OCI-LY1 (cell line): ENCODE results near the gene SIRT1.

Source experiments
- H2AFZ ChIP-seq: fragments of 200-600 bp; sonication (generic), shearing (Covaris generic); 2 replicates; pipeline ENCODE4 v1.6.0; 2014; ENCODE audit warnings: antibody characterized with exemption, mild to moderate bottlenecking, low read length
- H3F3A ChIP-seq: fragments of 200-600 bp; sonication (generic), shearing (Covaris generic); 2 replicates; pipeline ENCODE4 v1.6.0; 2014; ENCODE audit warnings: mild to moderate bottlenecking, antibody characterized with exemption, low read length, moderate library complexity; ENCODE audit not compliant: insufficient read depth
- H3K27ac ChIP-seq: fragments of 200-600 bp; sonication (generic); 2 replicates; pipeline ENCODE4 v1.5.1; 2014; ENCODE audit warnings: low read length, mixed run types, mild to moderate bottlenecking, low read depth; ENCODE audit not compliant: poor library complexity, severe bottlenecking
- H3K27me3 ChIP-seq: fragments of 200-600 bp; sonication (generic); 2 replicates; pipeline ENCODE4 v1.6.0; 2014; ENCODE audit warnings: antibody characterized with exemption, mild to moderate bottlenecking, low read length, moderate library complexity; ENCODE audit not compliant: insufficient read depth
- H3K36me3 ChIP-seq: fragments of 200-600 bp; sonication (generic); 2 replicates; pipeline ENCODE4 v1.6.1; 2014; ENCODE audit warnings: mild to moderate bottlenecking, antibody characterized with exemption, low read length, moderate library complexity, mixed read lengths; ENCODE audit not compliant: insufficient read depth
- H3K4me1 ChIP-seq: fragments of 200-600 bp; sonication (generic); 2 replicates; pipeline ENCODE4 v1.5.1; 2014; ENCODE audit warnings: mild to moderate bottlenecking, low read length, moderate library complexity; ENCODE audit not compliant: insufficient read depth, severe bottlenecking
- H3K4me2 ChIP-seq: fragments of 200-600 bp; sonication (generic), shearing (Covaris generic); 2 replicates; pipeline ENCODE4 v1.6.1; 2014; ENCODE audit warnings: low read length
- H3K4me3 ChIP-seq: fragments of 200-600 bp; sonication (generic); 2 replicates; pipeline ENCODE4 v1.5.1; 2014; ENCODE audit warnings: low read length, low read depth, mild to moderate bottlenecking, mixed read lengths; ENCODE audit not compliant: poor library complexity, severe bottlenecking
- H3K79me2 ChIP-seq: fragments of 200-600 bp; shearing (Covaris generic); 2 replicates; pipeline ENCODE4 v1.6.1; 2016; ENCODE audit warnings: mixed run types, low read length, mixed read lengths; ENCODE audit not compliant: insufficient read depth
- H3K9ac ChIP-seq: fragments of 200-600 bp; sonication (generic), shearing (Covaris generic); 2 replicates; pipeline ENCODE4 v1.6.1; 2014; ENCODE audit warnings: mild to moderate bottlenecking, low read length, mixed read lengths
- H3K9me2 ChIP-seq: fragments of 200-600 bp; sonication (generic), shearing (Covaris generic); 2 replicates; pipeline ENCODE4 v1.6.1; 2014; ENCODE audit warnings: low read depth, mild to moderate bottlenecking, low read length, mixed read lengths
- H3K9me3 ChIP-seq: fragments of 200-600 bp; shearing (Covaris generic); 2 replicates; pipeline ENCODE4 v1.6.1; 2014; ENCODE audit warnings: low read length, mixed read lengths
- H4K20me1 ChIP-seq: fragments of 200-600 bp; sonication (generic), shearing (Covaris generic); 2 replicates; pipeline ENCODE4 v1.6.0; 2016; ENCODE audit warnings: mild to moderate bottlenecking, low read length; ENCODE audit not compliant: insufficient read depth
- CTCF ChIP-seq: fragments of 200-600 bp; sonication (generic), shearing (Covaris generic); IDR thresholded peaks from 2 replicates; pipeline ENCODE4 v1.5.1; 2017; ENCODE audit warnings: mild to moderate bottlenecking, antibody characterized with exemption, low read length, moderate library complexity, mixed read lengths
- EZH2 ChIP-seq: fragments of 200-600 bp; sonication (generic), shearing (Covaris generic); IDR thresholded peaks from 2 replicates; pipeline ENCODE4 v1.8.0; 2017; ENCODE audit warnings: borderline replicate concordance, mixed run types, mild to moderate bottlenecking, antibody characterized with exemption, low read length, moderate library complexity, mixed read lengths

The SIRT1 gene

DNA sequence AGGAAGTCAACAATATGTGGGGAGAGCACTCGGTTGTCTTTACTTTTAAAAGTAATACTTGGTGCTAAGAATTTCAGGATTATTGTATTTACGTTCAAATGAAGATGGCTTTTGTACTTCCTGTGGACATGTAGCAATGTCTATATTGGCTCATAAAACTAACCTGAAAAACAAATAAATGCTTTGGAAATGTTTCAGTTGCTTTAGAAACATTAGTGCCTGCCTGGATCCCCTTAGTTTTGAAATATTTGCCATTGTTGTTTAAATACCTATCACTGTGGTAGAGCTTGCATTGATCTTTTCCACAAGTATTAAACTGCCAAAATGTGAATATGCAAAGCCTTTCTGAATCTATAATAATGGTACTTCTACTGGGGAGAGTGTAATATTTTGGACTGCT, 32.7 kb downstream of the SIRT1 start:
- TF ChIP-seq EZH2 (no peak), CTCF (no peak)

DNA sequence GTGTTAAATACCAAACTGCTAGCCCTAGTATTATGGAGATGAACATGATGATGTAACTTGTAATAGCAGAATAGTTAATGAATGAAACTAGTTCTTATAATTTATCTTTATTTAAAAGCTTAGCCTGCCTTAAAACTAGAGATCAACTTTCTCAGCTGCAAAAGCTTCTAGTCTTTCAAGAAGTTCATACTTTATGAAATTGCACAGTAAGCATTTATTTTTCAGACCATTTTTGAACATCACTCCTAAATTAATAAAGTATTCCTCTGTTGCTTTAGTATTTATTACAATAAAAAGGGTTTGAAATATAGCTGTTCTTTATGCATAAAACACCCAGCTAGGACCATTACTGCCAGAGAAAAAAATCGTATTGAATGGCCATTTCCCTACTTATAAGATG, 33.2 kb downstream of the SIRT1 start:
- H3K9me2 ChIP-seq, result no peaks in the 10 kb centered on the region
- no peaks in the 10 kb centered on the region for H4K20me1 ChIP-seq
- no peak overlapping the region for H2AFZ ChIP-seq
- no peak overlapping the region for H3K9ac ChIP-seq
- H3K4me3 ChIP-seq, result no peak overlapping the region
- H3K36me3 ChIP-seq, result peaks cover 65% of the 10 kb centered on the region
- no peaks in the 10 kb centered on the region for H3K9me3 ChIP-seq
- H3K27me3 ChIP-seq, result no peaks in the 10 kb centered on the region
- no peaks in the 10 kb centered on the region for H3K79me2 ChIP-seq
- H3F3A ChIP-seq, result no peaks in the 10 kb centered on the region
- no peak overlapping the region for H3K27ac ChIP-seq
- no peaks in the 10 kb centered on the region for H3K4me1 ChIP-seq
- no peak overlapping the region for H3K4me2 ChIP-seq
- TF ChIP-seq CTCF (no peak), EZH2 (no peak)

More for the DNA sequence above, 32.7 kb downstream of the SIRT1 start:
- Histone ChIP-seq H3K4me3 (no peak overlapping the region), H3K9me2 (no peaks in the 10 kb centered on the region), H3F3A (no peaks in the 10 kb centered on the region), H3K36me3 (peaks cover 66% of the 10 kb centered on the region), H3K27me3 (no peaks in the 10 kb centered on the region), H3K79me2 (no peaks in the 10 kb centered on the region), H2AFZ (no peak overlapping the region), H3K4me2 (no peak overlapping the region), H3K27ac (no peak overlapping the region), H3K4me1 (no peaks in the 10 kb centered on the region), H3K9ac (no peak overlapping the region), H3K9me3 (no peaks in the 10 kb centered on the region), H4K20me1 (no peaks in the 10 kb centered on the region)

DNA sequence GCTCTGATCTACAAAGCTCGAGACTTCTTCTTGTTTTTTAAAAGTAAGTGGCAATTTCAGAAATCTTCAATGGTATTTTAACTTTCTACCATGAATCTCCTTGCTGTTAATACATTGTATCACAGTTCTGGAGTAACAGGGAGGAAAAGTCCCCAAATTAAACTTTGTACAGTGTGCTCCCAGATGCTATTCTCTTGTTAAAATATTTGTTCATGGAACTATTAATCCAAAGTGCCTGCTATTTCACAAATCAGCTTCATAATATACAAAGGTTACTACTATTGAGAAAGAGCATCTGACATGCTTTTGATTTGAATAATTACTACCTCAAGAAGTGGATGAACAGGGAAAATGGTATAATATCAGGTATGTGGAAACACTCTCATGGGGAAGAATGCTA, 36.6 kb downstream of the SIRT1 start:
- H3K27ac ChIP-seq, result no peak overlapping the region
- H2AFZ ChIP-seq, result no peak overlapping the region
- H3K4me1 ChIP-seq, result no peaks in the 10 kb centered on the region
- H3K4me3 ChIP-seq, result no peak overlapping the region
- H3K4me2 ChIP-seq, result no peak overlapping the region
- H3F3A ChIP-seq, result 0 out of 2 replicates have a peak, but pooled peaks cover 3% of the 10 kb centered on the region
- TF ChIP-seq CTCF, result no peak
- TF ChIP-seq EZH2, result no peak
- no peaks in the 10 kb centered on the region for H3K9me2 ChIP-seq
- H3K9me3 ChIP-seq, result no peaks in the 10 kb centered on the region
- H3K79me2 ChIP-seq, result no peaks in the 10 kb centered on the region
- H3K9ac ChIP-seq, result no peak overlapping the region
- H4K20me1 ChIP-seq, result no peaks in the 10 kb centered on the region
- peaks cover 44% of the 10 kb centered on the region for H3K36me3 ChIP-seq
- no peaks in the 10 kb centered on the region for H3K27me3 ChIP-seq
